Prostate gland (tissue), 2 donors: ENCODE data around the gene ZBTB32.

Experiments
- CTCF ChIP-seq, 4 experiments: fragments of 200-600 bp in 2 of 4; fragments of 450-650 bp in 2 of 4; sonication (generic) in 2 of 4; IDR thresholded peaks; 1 replicate in 3 of 4; 2 replicates in 1 of 4; pipeline ENCODE4 v1.5.1; 2016 to 2019; ENCODE audit warnings: antibody characterized with exemption in 4 of 4, mild to moderate bottlenecking in 2 of 4, moderate library complexity in 2 of 4
- POLR2AphosphoS5 ChIP-seq: sonication (generic); formaldehyde crosslinking; IDR thresholded peaks from one replicate; pipeline ENCODE4 v1.6.1; 2017; ENCODE audit warnings: antibody characterized with exemption

DNA sequence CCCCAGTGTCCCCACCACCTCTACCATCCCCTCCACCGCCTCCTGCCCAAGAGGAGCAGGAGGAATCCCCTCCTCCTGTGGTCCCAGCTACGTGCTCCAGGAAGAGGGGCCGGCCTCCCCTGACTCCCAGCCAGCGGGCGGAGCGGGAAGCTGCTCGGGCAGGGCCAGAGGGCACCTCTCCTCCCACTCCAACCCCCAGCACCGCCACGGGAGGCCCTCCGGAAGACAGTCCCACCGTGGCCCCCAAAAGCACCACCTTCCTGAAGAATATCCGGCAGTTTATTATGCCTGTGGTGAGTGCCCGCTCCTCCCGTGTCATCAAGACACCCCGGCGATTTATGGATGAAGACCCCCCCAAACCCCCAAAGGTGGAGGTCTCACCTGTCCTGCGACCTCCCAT is 16.3 kb downstream of the ZBTB32 start:
- no peak for TF ChIP-seq CTCF (IDR thresholded peaks at IDR 0.05)
- TF ChIP-seq POLR2AphosphoS5: no peak
